Stimulated activated CD8-positive, alpha-beta memory T cell treated with anti-CD3 and anti-CD28 coated beads, Interleukin-7, amount 100 ng/mL, for 24 hours (primary cell): ENCODE measurements around the gene CDH23.

Source experiments
- DNase-seq: peaks from one replicate; pipeline ENCODE4 v3.0.0-alpha.2; 2020; ENCODE audit warnings: low read depth

The CDH23 gene

GRCh38 chr10:71774916-71775702, 378.4 kb downstream of the CDH23 start:
- DNase-seq: no peak

- no peak for DNase-seq
These were observed 379.8 kb downstream of the CDH23 start for GRCh38 chr10:71776481-71776925.

- no peak for DNase-seq
These were observed 380.7 kb downstream of the CDH23 start for GRCh38 chr10:71777213-71777985.

- DNase-seq: no peak
These were observed 381.5 kb downstream of the CDH23 start for GRCh38 chr10:71778071-71778825.

- no peak for DNase-seq
These were observed 382.9 kb downstream of the CDH23 start for GRCh38 chr10:71779641-71780040.

GRCh38 chr10:71780156-71780555, 383.4 kb downstream of the CDH23 start:
- no peak for DNase-seq

GRCh38 chr10:71780719-71781118, 384.0 kb downstream of the CDH23 start:
- no peak for DNase-seq

- DNase-seq: no peak
These were observed 385.6 kb downstream of the CDH23 start for GRCh38 chr10:71782221-71782916.

GRCh38 chr10:71782917-71783490, 386.3 kb downstream of the CDH23 start:
- no peak for DNase-seq

GRCh38 chr10:71783917-71784678, 387.4 kb downstream of the CDH23 start:
- no peak for DNase-seq

GRCh38 chr10:71784679-71785272, 388.1 kb downstream of the CDH23 start:
- DNase-seq: no peak

- DNase-seq: no peak
These were observed 392.2 kb downstream of the CDH23 start for GRCh38 chr10:71788954-71789353.

GRCh38 chr10:71789871-71790270, 393.2 kb downstream of the CDH23 start:
- no peak for DNase-seq

GRCh38 chr10:71790749-71791440, 394.2 kb downstream of the CDH23 start:
- no peak for DNase-seq

- no peak for DNase-seq
These were observed 398.5 kb downstream of the CDH23 start for GRCh38 chr10:71795248-71795647.

GRCh38 chr10:71796749-71797405, 400.2 kb downstream of the CDH23 start:
- no peak for DNase-seq

GRCh38 chr10:71797533-71798307, 401.0 kb downstream of the CDH23 start:
- no peak for DNase-seq

- DNase-seq: no peak
These were observed 401.5 kb downstream of the CDH23 start for GRCh38 chr10:71798308-71798624.

GRCh38 chr10:71799112-71799511, 402.4 kb downstream of the CDH23 start:
- DNase-seq: no peak
